Testis (tissue), 2 donors: ENCODE data around the gene NPIPB9.
"Not testable (repeated sequence)": the region's sequence is repeated elsewhere in the genome, so short reads cannot be mapped to it uniquely, and the experiment has no call there.

Experiments used
- POLR2A ChIP-seq: fragments of 450-650 bp; IDR thresholded peaks from one replicate; pipeline ENCODE4 v1.6.1; 2017; ENCODE audit warnings: antibody characterized with exemption, mild to moderate bottlenecking, moderate library complexity
- TF ChIP-seq, protein P1 (sequence below), 3 experiments: fragments of 450-650 bp in 2 of 3; fragments of 200-600 bp in 1 of 3; sonication (generic) in 1 of 3; IDR thresholded peaks; one replicate each; pipeline ENCODE4 v1.5.1; 2016 to 2019; ENCODE audit warnings: antibody characterized with exemption in 3 of 3, mild to moderate bottlenecking in 2 of 3, moderate library complexity in 1 of 3

DNA sequence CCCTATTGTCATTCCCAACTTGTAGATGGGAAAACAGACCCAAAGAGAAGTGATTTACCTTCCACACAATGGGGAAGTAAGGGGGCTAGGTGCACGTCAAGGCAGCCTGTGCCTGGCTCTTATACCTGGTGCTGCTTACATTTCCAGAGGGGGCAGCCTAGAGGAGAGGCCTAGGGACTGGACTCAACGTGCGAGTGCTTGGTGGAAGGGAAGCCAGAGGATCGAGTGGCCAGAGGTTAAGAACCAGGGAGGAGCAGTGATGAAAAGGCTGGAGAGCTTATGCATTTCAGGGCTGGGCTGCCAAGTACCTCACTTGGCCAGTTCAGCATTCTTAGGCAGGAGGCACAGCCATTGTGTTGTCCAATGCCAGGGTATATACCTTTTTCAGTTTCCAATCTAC is 30.8 kb downstream of the NPIPB9 start:
- TF ChIP-seq, protein P1, sequence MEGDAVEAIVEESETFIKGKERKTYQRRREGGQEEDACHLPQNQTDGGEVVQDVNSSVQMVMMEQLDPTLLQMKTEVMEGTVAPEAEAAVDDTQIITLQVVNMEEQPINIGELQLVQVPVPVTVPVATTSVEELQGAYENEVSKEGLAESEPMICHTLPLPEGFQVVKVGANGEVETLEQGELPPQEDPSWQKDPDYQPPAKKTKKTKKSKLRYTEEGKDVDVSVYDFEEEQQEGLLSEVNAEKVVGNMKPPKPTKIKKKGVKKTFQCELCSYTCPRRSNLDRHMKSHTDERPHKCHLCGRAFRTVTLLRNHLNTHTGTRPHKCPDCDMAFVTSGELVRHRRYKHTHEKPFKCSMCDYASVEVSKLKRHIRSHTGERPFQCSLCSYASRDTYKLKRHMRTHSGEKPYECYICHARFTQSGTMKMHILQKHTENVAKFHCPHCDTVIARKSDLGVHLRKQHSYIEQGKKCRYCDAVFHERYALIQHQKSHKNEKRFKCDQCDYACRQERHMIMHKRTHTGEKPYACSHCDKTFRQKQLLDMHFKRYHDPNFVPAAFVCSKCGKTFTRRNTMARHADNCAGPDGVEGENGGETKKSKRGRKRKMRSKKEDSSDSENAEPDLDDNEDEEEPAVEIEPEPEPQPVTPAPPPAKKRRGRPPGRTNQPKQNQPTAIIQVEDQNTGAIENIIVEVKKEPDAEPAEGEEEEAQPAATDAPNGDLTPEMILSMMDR (IDR thresholded peaks at IDR 0.05), result not testable (repeated sequence)
- TF ChIP-seq POLR2A, result not testable (repeated sequence)
